IPS-11a (cell line): ENCODE results near the gene COL12A1.

Experiments
- H3K4me3 ChIP-seq: one replicate; pipeline ENCODE4 v1.5.1; 2013; ENCODE audit warnings: low read depth, low read length, control low read depth

COL12A1 gene

GRCh38 chr6:75205776-75206575 lies at the start of gene COL12A1:
Gene COL12A1, minus strand, starts transcription at chr6:75206053. Its CDS starts 3,261 bp downstream, at chr6:75202792.
- peak within 1 kb of the TSS; percentile 68 for H3K4me3 ChIP-seq

GRCh38 chr6:75250552-75250951 lies 44.7 kb upstream of the COL12A1 start:
- H3K4me3 ChIP-seq = no peak overlapping the region

GRCh38 chr6:75249837-75250236 lies 44.0 kb upstream of the COL12A1 start:
- H3K4me3 ChIP-seq = no peak overlapping the region

- no peak overlapping the region for H3K4me3 ChIP-seq
Observed at GRCh38 chr6:75246386-75246785, 40.5 kb upstream of the COL12A1 start.

GRCh38 chr6:75244063-75244584 lies 38.3 kb upstream of the COL12A1 start:
- H3K4me3 ChIP-seq = peak overlapping the region; percentile 99

- peak within 1 kb of the TSS; percentile 99 for H3K4me3 ChIP-seq
Observed at GRCh38 chr6:75243333-75244062, 37.6 kb upstream of the COL12A1 start, which contains the start of gene COX7A2. Gene COX7A2, minus strand, starts transcription at chr6:75243801. Its CDS starts 67 bp downstream, at chr6:75243734.

GRCh38 chr6:75236630-75237029 lies 30.8 kb upstream of the COL12A1 start:
- H3K4me3 ChIP-seq = no peak overlapping the region

- no peak overlapping the region for H3K4me3 ChIP-seq
Observed at GRCh38 chr6:75235271-75235670, 29.4 kb upstream of the COL12A1 start.

- H3K4me3 ChIP-seq = no peak overlapping the region
Observed at GRCh38 chr6:75234126-75234865, 28.4 kb upstream of the COL12A1 start.

GRCh38 chr6:75233092-75233615 lies 27.3 kb upstream of the COL12A1 start:
- H3K4me3 ChIP-seq = no peak overlapping the region

- H3K4me3 ChIP-seq = no peak overlapping the region
Observed at GRCh38 chr6:75230484-75231325, 24.9 kb upstream of the COL12A1 start.

- H3K4me3 ChIP-seq = no peak overlapping the region
Observed at GRCh38 chr6:75224303-75224926, 18.6 kb upstream of the COL12A1 start.

GRCh38 chr6:75223428-75223827 lies 17.6 kb upstream of the COL12A1 start:
- H3K4me3 ChIP-seq = no peak overlapping the region

GRCh38 chr6:75222261-75222660 lies 16.4 kb upstream of the COL12A1 start:
- H3K4me3 ChIP-seq = no peak overlapping the region

- H3K4me3 ChIP-seq = no peak overlapping the region
Observed at GRCh38 chr6:75221116-75221515, 15.3 kb upstream of the COL12A1 start.

- no peak overlapping the region for H3K4me3 ChIP-seq
Observed at GRCh38 chr6:75220357-75220756, 14.5 kb upstream of the COL12A1 start.

GRCh38 chr6:75219263-75219662 lies 13.4 kb upstream of the COL12A1 start:
- no peak overlapping the region for H3K4me3 ChIP-seq

- H3K4me3 ChIP-seq = no peak overlapping the region
Observed at GRCh38 chr6:75217193-75217592, 11.3 kb upstream of the COL12A1 start.

GRCh38 chr6:75215291-75215690 lies 9.4 kb upstream of the COL12A1 start:
- H3K4me3 ChIP-seq = no peak overlapping the region

GRCh38 chr6:75213732-75214131 lies 7.9 kb upstream of the COL12A1 start:
- H3K4me3 ChIP-seq = no peak overlapping the region
